PC-9 (cell line): ENCODE measurements around the gene SAMSN1. TPM values are rescaled to one million over a fixed set of nuclear protein-coding genes. Genes with fewer than 3 reads are reported as not detected.

Experiments used
- BruUV-seq: library from RNA; stranded (reverse); fragments of 400-500 nt; replicated peaks from 2 replicates; lab custom pipeline; 2021; lab: Mats Ljungman, UMichigan
- CTCF ChIA-PET: fragments of 300-600 bp; sonication (Branson Sonifier 250); formaldehyde crosslinking; loops from one replicate; lab custom pipeline; 2022; ENCODE audit warnings: antibody characterized with exemption; lab: Charles Lee
- POLR2A ChIA-PET: fragments of 300-600 bp; sonication (Branson Sonifier 250); formaldehyde crosslinking; loops from one replicate; lab custom pipeline; 2022; ENCODE audit warnings: antibody characterized with exemption; ENCODE audit not compliant: unreplicated experiment; lab: Charles Lee
- DNase-seq, 2 experiments: peaks; one replicate each; pipeline versions ENCODE4 v3.0.0 to v3.0.0-alpha.2; 2015 to 2022; ENCODE audit warnings: mixed read lengths in 1 of 2
- H2AFZ ChIP-seq: fragments of 200-600 bp; sonication (generic); 2 replicates; pipeline ENCODE4 v1.8.1; 2017; ENCODE audit warnings: antibody characterized with exemption
- H3F3A ChIP-seq: fragments of 200-600 bp; sonication (generic); 2 replicates; pipeline ENCODE4 v1.8.1; 2017; ENCODE audit warnings: antibody characterized with exemption, mild to moderate bottlenecking, low read depth; ENCODE audit not compliant: insufficient read depth
- H3K27ac ChIP-seq: fragments of 200-600 bp; sonication (generic); 2 replicates; pipeline ENCODE4 v1.6.1; 2016; ENCODE audit warnings: mixed run types
- H3K27me3 ChIP-seq: fragments of 200-600 bp; sonication (generic); 2 replicates; pipeline ENCODE4 v1.6.1; 2016; ENCODE audit warnings: low read depth, mixed run types; ENCODE audit not compliant: insufficient read depth
- H3K36me3 ChIP-seq: fragments of 200-600 bp; sonication (generic); 2 replicates; pipeline ENCODE4 v1.6.1; 2016; ENCODE audit warnings: low read depth, mixed run types
- H3K4me1 ChIP-seq: fragments of 200-600 bp; sonication (generic); replicated peaks from 2 replicates; pipeline ENCODE4 v1.6.1; 2016; ENCODE audit warnings: mixed run types; ENCODE audit not compliant: insufficient read depth
- H3K4me2 ChIP-seq: fragments of 200-600 bp; sonication (generic); 2 replicates; pipeline ENCODE4 v1.6.1; 2017; ENCODE audit warnings: mixed run types
- H3K4me3 ChIP-seq: fragments of 200-600 bp; sonication (generic); 2 replicates; pipeline ENCODE4 v1.6.1; 2016; ENCODE audit warnings: mixed run types
- H3K79me2 ChIP-seq: fragments of 200-600 bp; sonication (generic); 2 replicates; pipeline ENCODE4 v1.6.1; 2017; ENCODE audit warnings: low read depth, mixed run types
- H3K9me2 ChIP-seq: fragments of 200-600 bp; sonication (generic); 2 replicates; pipeline ENCODE4 v1.8.1; 2017; ENCODE audit warnings: mild to moderate bottlenecking; ENCODE audit not compliant: insufficient read depth
- H3K9me3 ChIP-seq: fragments of 200-600 bp; sonication (generic); 2 replicates; pipeline ENCODE4 v1.8.1; 2016; ENCODE audit warnings: low read depth; ENCODE audit not compliant: insufficient read depth
- H4K20me1 ChIP-seq: fragments of 200-600 bp; sonication (generic); 2 replicates; pipeline ENCODE4 v1.8.1; 2017; ENCODE audit not compliant: insufficient read depth
- CTCF ChIP-seq: fragments of 200-600 bp; sonication (generic); conservative IDR thresholded peaks from 2 replicates; pipeline ENCODE4 v1.6.1; 2017; ENCODE audit warnings: mixed run types, antibody characterized with exemption, mild to moderate bottlenecking, moderate library complexity
- EZH2 ChIP-seq: fragments of 200-600 bp; sonication (generic); IDR thresholded peaks from 2 replicates; pipeline ENCODE4 v1.8.0; 2017; ENCODE audit warnings: antibody characterized with exemption, low read depth
- intact Hi-C: fragments of 100-400 bp; cut with micrococcal nuclease; formaldehyde crosslinking; loops from one replicate; pipeline ENCODE4 v1.10.0; 2022; ENCODE audit not compliant: unreplicated experiment
- total RNA-seq: library from RNA; stranded (reverse); gene quantifications from 2 replicates; pipeline ENCODE4 v1.2.3, GENCODE V29; 2021

Gene SAMSN1
- total RNA-seq, 1 experiment from 2014 or later: 0.41 TPM

DNA sequence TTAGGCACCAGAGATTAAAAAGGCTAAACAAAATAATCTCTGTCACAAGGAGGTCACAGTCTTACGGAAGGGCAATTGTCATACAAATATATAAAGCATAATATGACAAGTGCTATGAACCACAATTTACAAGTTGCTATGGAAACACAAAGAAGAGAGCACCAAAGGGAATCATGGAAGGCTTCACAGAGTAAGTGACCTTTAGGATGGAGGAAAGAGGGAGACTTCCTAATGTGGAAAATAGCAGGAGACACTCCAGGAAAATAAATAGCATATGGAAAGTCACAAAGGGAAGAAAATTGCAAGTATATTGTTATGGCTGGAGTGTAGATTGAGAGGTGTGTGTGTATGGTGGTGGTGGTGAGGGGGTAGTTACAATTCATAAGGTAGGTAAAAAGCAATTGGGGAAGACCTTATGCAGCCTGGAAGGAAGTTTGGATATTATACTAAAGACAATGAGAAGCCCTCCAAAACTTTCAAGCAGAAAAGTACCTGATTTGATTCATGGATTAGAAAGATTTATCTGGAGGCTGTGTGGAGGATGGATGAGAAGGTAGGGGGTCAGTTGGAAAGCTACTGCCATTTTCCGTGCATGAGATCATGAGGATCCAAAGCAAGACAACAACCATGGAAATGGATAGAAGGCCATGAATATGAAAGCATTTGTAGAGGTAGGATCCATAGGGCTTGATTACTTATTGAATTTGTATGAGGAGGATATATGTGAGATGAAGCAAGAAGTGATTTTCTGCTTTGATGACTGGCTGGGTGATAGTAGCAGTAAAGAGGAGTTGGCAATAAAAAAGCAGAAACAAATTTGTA is 61.7 kb downstream of the SAMSN1 start:
- no peaks in the 10 kb centered on the region for H3K4me1 ChIP-seq
- no peak overlapping the region for H2AFZ ChIP-seq
- H3K4me3 ChIP-seq: no peak overlapping the region
- H3K4me2 ChIP-seq: no peak overlapping the region
- H3K79me2 ChIP-seq: no peaks in the 10 kb centered on the region
- no peaks in the 10 kb centered on the region for H3K27me3 ChIP-seq
- no peak overlapping the region for H3K27ac ChIP-seq
- no TSS peak for BruUV-seq
- H3K36me3 ChIP-seq: no peaks in the 10 kb centered on the region
- CTCF ChIA-PET: no interaction called here
- POLR2A ChIA-PET: no interaction called here
- no peaks in the 10 kb centered on the region for H3K9me3 ChIP-seq
- intact Hi-C loops: no loop called here
- TF ChIP-seq EZH2 (no peak), CTCF (no peak)
- no peaks in the 10 kb centered on the region for H3K9me2 ChIP-seq
- no peak for DNase-seq
- H3F3A ChIP-seq: no peaks in the 10 kb centered on the region
- no peaks in the 10 kb centered on the region for H4K20me1 ChIP-seq

- no peaks in the 10 kb centered on the region for H3K9me3 ChIP-seq
- no peak for DNase-seq
- H3K27ac ChIP-seq: no peak overlapping the region
- H3K79me2 ChIP-seq: no peaks in the 10 kb centered on the region
- no peaks in the 10 kb centered on the region for H3K4me1 ChIP-seq
- H3K4me2 ChIP-seq: no peak overlapping the region
- ChIA-PET CTCF (no interaction called here), POLR2A (no interaction called here)
- no peaks in the 10 kb centered on the region for H3K9me2 ChIP-seq
- no peaks in the 10 kb centered on the region for H3K27me3 ChIP-seq
- no TSS peak for BruUV-seq
- H3F3A ChIP-seq: no peaks in the 10 kb centered on the region
- no peaks in the 10 kb centered on the region for H3K36me3 ChIP-seq
- TF ChIP-seq CTCF (no peak), EZH2 (no peak)
- H3K4me3 ChIP-seq: no peak overlapping the region
- H4K20me1 ChIP-seq: no peaks in the 10 kb centered on the region
- intact Hi-C loops: no loop called here
- no peak overlapping the region for H2AFZ ChIP-seq
Measured at GRCh38 chr21:14483296-14483695, 62.8 kb downstream of the SAMSN1 start.

DNA sequence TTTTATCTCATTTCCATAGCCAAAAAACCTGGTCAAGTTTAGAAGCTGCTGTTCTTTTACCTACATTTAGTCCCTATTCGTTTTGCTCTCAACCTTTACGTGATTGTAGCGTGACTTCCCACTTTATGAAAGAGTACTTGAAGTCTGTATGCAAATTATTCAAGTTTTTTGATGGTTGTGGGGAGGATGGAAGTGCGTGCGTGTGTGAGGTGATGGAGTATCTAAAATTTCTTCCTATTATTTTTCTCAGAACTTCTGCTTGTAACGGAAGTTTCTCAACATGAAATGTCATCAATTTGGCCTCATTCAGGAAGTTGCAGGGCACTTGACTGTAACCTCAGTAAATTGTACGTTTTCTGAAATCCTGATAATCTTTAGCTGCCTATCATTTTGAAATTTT is 64.0 kb downstream of the SAMSN1 start:
- no peak overlapping the region for H2AFZ ChIP-seq
- no peak overlapping the region for H3K27ac ChIP-seq
- ChIA-PET POLR2A (no interaction called here), CTCF (no interaction called here)
- H3K27me3 ChIP-seq: no peaks in the 10 kb centered on the region
- no peaks in the 10 kb centered on the region for H3F3A ChIP-seq
- no peaks in the 10 kb centered on the region for H3K79me2 ChIP-seq
- no peaks in the 10 kb centered on the region for H4K20me1 ChIP-seq
- no peak for TF ChIP-seq CTCF
- no peak for TF ChIP-seq EZH2
- no peak overlapping the region for H3K4me2 ChIP-seq
- no peaks in the 10 kb centered on the region for H3K9me3 ChIP-seq
- no peaks in the 10 kb centered on the region for H3K9me2 ChIP-seq
- no peaks in the 10 kb centered on the region for H3K4me1 ChIP-seq
- no peaks in the 10 kb centered on the region for H3K36me3 ChIP-seq
- DNase-seq: no peak
- intact Hi-C loops: no loop called here
- no TSS peak for BruUV-seq
- H3K4me3 ChIP-seq: no peak overlapping the region
